ENCODE results near the gene JUP. TPM values are rescaled to one million over a fixed set of nuclear protein-coding genes. Genes with fewer than 3 reads are reported as not detected.

JUP gene
- 79.8 and 113 TPM in 2 replicates for total RNA-seq

DNA sequence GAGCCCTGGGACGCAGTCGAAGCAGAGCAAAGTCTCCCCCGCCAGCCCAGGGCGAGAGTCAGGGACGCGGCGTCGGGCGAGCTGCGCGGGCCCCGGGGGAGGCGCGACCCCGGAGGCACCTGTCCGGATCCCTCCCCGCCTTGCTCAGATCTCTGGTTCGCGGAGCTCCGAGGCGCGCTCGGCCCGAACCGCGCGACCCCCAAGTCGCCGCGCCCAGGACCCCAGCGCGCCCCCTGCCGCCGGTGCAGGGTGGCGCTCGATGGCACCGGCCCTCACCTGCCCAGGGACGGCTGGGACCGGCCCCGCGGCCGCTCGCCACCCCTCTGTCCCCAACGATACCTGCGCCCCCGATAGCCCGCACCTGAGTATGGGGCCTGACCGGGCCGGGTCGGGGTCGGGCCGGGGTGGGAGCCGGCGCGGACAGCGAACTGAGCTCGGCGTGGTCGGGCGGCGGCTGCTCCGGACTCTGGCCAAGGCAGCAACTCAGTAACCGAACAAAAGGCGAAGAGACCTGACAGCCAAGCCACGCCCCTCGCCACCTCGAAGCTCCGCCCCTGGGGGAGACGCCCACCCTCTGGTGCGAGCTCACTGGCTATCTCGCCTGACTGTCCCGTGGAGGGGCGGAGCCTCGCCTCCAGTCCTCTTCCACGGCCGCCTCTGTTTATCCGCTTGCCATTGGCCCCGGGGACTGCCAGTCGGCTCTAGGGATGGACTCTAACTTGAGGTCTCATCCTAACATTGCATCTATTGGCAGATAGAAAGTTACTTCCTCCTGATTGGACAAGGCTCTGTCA, at the start of gene JUP:
Gene JUP (minus strand): TSS at position 485 of the 794 bp plus-strand sequence. CDS start 14,857 bp downstream, outside the sequence.

DNA sequence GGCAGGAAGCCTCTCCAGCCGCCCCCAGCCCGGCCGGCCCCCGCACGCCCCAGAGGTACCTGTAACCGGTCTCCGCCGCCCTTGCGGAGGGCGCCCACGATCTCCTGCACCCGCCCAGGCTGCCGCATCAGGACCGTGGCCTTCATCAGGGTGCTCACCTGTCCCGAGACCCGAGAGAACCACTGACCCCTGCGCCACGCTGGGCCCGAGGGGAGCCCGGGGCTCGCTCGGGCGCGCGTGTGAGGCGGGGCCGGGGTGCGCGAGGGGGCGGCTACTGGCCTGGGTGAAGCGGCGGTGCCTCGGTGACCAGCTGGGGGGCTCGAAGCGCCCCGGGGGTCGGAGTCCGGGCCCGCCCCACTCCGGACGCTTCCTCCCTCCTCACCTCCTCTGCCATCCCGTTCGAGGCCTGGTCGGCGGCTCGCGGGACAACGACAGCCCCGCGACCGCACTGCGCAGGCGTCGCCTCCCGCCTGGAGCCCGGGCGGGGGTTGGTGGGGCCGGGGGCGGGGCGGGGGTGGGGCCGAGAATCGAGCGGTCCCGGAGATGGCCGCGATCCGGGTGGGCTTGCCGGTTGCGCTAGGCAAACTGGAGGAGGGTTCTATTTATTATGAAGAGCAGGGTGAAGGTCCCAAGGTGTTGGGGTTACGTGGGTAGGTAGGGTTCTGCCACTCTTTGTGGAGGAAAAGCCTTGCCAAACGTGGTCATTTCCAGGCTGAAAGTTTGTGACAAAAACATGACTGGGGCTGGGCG, 49.5 kb upstream of the JUP start, which contains the start of gene NT5C3B:
Gene NT5C3B (minus strand): TSS at position 433 of the 750 bp plus-strand sequence. CDS start 39 bp downstream, at position 394.

DNA sequence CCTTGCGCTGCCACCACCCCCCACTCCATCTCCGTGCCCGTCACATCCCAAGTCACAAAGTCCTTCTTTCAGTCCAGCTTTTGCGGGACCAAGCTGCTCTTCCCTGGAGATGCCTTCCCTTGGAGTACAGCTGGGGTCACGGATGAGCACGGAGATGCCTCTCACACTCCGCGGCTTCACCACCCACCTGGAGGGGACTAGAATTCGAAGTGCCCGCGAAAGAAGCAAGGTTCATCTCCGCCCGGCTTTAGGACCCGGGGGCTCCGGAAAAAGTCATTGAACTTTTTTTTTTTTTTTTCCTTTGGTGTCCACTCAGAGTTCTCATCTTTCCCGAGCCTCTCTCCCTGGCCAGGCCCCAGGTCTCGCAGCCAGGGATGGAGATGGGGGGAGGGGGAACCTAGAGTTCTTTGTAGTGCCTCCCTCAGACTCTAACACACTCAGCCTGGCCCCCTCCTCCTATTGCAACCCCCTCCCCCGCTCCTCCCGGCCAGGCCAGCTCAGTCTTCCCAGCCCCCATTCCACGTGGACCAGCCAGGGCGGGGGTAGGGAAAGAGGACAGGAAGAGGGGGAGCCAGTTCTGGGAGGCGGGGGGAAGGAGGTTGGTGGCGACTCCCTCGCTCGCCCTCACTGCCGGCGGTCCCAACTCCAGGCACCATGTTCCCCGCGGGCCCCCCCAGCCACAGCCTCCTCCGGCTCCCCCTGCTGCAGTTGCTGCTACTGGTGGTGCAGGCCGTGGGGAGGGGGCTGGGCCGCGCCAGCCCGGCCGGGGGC, 26.1 kb upstream of the JUP start, which contains the start of gene FKBP10:
Gene FKBP10 (plus strand): TSS at position 624 of the 771 bp plus-strand sequence. CDS start 31 bp downstream, at position 655.

DNA sequence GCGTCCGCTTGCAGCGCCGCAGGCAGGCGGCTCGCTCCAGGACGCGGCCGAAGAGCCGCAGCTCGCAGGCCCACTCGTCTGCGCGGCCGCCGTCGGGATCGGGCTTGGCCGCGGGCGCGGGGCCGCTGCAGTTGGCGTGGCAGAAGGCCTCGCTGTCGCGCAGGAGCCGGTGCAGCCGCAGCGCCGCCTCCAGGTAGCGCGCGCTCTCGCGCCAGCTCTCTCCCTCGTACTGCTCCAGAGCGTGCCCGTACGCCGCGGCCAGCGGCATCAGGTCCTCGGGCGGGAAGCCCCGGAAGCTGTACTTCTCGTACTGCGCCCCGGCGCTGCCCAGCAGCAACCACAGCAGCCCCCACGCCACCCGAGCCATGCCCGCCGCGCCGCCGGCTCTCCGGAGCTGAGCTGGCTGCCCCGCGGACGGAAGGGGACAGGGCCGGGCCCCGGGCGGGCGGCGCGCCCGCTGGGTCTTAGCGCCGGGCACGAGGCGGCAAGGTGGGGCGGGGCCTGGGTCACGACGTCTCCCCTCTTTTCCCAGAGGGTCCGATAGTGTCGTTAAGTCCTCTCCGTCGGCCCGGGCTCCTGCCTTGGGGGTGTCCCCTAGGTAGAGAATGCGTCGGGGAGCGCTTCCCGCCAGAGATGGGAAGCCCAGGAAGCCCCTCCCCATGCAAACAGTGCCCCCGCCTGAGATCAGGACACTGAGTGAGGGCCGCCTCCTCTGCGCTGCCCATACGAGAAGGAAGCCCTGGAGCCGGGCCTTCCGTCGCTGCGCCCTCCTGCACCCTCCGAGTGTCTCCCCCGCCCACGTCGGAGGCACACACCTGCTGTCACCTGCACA, 25.3 kb upstream of the JUP start, which contains the start of gene P3H4:
Gene P3H4 (minus strand): TSS at position 401 of the 832 bp plus-strand sequence. CDS start 34 bp downstream, at position 367.

DNA sequence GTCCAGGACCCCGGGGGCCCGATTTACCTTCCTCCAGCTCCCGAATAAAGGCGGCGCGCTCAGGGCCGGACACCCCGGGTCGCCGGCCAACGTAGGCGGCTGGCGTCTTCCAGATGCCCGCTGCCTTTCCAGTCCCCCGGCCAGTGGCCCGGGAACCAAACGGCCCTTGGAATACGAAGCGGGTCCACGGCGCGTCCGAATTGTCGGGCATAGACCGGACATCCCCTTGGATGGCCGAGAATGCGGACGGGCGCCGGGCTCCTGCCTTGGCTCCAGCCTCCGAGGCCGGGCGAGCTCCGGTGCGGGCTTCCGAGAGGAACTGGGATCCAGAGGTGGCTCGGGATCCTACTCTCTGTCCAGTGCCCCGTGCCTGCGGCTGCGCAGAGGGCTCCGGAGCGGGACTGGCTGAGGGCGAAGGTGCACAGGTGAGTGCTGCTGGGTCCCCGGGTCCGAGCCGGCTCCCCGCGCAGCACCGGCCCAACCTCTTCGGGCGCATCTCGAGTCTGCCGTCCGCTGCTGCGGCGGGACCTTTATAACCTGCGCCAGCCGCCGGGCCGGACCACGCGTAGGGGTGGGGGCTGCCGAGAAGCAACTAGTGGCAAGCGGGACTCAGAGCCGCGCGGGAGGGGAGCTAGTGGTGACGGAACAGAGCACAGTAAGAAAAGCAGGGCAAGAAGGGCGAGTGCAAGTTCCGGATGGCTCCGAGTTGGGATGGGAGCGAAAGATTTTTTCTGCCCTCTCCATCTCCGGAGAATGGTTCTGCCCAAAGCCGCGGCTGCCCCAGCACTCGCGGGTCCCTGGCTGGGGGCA, 52.2 kb downstream of the JUP start, which contains the start of gene HAP1:
Gene HAP1 (minus strand): TSS at position 505 of the 810 bp plus-strand sequence. CDS start 9 bp downstream, at position 496.

DNA sequence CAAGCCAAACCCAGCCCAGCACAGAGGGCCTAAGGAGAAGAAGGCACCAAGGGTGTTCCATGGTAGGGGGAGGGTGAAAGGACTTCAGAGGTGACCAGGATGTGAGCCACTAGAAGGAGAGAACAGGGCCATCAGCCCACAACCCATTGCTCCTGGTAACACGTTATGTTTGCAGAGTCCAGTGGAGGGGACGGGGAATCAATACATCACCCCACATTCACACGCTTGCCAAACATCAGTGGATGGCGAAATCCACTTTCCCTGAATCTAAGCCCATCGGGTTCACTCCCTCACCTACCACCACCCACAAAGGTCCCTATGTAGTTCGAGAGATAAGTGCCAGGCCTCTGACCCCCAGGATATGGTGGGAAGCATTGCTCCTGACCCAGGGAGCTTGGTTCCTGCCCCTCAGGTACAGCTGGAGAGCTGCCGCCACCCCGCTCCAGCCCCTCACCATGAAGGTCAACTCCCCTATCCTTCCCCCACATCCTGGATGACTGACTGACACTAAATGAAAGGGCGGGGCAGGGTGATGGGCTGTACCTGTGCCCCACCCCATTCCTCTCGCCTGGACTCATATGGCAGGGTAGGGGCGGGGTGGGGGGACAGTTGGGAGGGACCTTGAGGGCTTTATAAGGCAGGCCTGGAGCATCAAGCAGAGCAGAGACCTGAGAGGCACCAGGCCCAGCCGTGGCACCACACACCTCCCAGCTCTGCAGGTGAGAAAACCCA, 74.7 kb downstream of the JUP start, which contains the start of gene GAST:
Gene GAST (plus strand): TSS at position 663 of the 732 bp plus-strand sequence. CDS start 3,106 bp downstream, outside the sequence.

Other genes starting within 250 kb of the JUP start
- not detected in 2 replicates for gene KRT9, start 214.7 kb downstream of the JUP start, total RNA-seq
- gene KRT14, start 199.8 kb downstream of the JUP start, total RNA-seq = 0.19 TPM in 1 of 2 replicates, not detected in the other
- 0.09 TPM in 1 of 2 replicates, not detected in the other for gene KRT16, start 173.9 kb downstream of the JUP start, total RNA-seq
- 2.2 and 2.4 TPM in 2 replicates for gene KRT17, start 162.1 kb downstream of the JUP start, total RNA-seq
- gene EIF1, start 97.8 kb downstream of the JUP start, total RNA-seq = 68.4 and 86.9 TPM in 2 replicates
- gene GAST, start 74.4 kb downstream of the JUP start, total RNA-seq = not detected in 2 replicates
- 0.28 and 0.36 TPM in 2 replicates for gene HAP1, start 52.1 kb downstream of the JUP start, total RNA-seq
- 62.4 and 107 TPM in 2 replicates for gene P3H4, start 25.2 kb upstream of the JUP start, total RNA-seq
- 103 and 201 TPM in 2 replicates for gene FKBP10, start 26.3 kb upstream of the JUP start, total RNA-seq
- gene NT5C3B, start 49.5 kb upstream of the JUP start, total RNA-seq = 54.4 and 54.8 TPM in 2 replicates
- 0.18 TPM in 1 of 2 replicates, not detected in the other for gene KLHL10, start 51.1 kb upstream of the JUP start, total RNA-seq
- 23.9 and 26.9 TPM in 2 replicates for gene KLHL11, start 78.7 kb upstream of the JUP start, total RNA-seq
- 202 and 207 TPM in 2 replicates for gene ACLY, start 132.2 kb upstream of the JUP start, total RNA-seq
- gene ODAD4, start 143.9 kb upstream of the JUP start, total RNA-seq = 0.18 and 0.28 TPM in 2 replicates
- gene CNP, start 180.1 kb upstream of the JUP start, total RNA-seq = 50.8 and 58.7 TPM in 2 replicates
- 92.2 and 100 TPM in 2 replicates for gene DNAJC7, start 230.7 kb upstream of the JUP start, total RNA-seq
- gene NKIRAS2, start 233.4 kb upstream of the JUP start, total RNA-seq = 30.4 and 33.5 TPM in 2 replicates